C4-2B (cell line): ENCODE results near the gene CDH12.

Experiments used
- H3K27ac ChIP-seq: fragments of 450-650 bp; 2 replicates; pipeline ENCODE4 v1.5.1; 2017
- CTCF ChIP-seq: fragments of 450-650 bp; conservative IDR thresholded peaks from 2 replicates; pipeline ENCODE4 v1.5.1; 2017; ENCODE audit warnings: mild to moderate bottlenecking
- ZFX ChIP-seq: fragments of 450-650 bp; IDR thresholded peaks from 2 replicates; pipeline ENCODE4 v1.6.1; 2017

Gene CDH12

GRCh38 chr5:21774281-21774680, 1078.9 kb downstream of the CDH12 start:
- TF ChIP-seq ZFX (no peak), CTCF (no peak)
- H3K27ac ChIP-seq: no peak overlapping the region

- TF ChIP-seq CTCF: no peak
- TF ChIP-seq ZFX: no peak
- no peak overlapping the region for H3K27ac ChIP-seq
Measured at GRCh38 chr5:21773456-21773855, 1079.7 kb downstream of the CDH12 start.

DNA sequence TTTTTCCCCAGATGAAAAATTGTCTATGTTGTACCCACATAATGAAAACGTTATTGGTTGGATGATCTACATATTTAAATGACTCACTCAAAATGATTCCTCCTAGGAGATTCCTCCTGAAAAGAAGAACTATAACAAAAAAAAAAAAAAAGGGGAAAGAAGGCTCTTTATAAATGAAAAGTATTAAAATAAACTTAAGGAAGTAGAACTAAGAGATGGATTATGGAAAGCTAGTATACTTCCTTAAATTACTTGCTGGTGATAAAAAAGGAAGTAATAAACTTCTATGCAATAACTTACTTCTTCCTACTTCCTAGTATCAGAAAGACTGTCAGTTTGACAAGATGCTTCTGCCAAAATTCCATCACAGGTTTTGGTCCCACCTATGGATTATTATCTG, 1087.7 kb downstream of the CDH12 start:
- TF ChIP-seq ZFX (no peak), CTCF (no peak)
- H3K27ac ChIP-seq: no peak overlapping the region

DNA sequence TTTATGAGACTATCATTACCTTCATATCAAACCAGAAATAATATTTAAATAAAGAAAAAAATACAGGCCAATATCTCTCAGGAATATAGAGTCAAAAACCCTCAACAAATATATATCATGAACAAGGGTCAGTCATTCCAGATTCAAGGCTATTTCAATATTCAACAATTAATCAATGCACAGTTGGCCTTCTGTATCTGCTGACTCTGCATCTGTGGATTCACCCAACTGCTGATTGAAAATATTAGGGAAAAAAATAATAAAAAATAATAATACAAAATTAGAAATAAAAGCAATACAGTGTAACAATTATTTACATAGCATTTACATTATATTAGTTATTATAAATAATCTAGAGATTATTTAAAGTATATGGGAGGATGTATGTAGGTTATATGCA, 1114.0 kb downstream of the CDH12 start:
- no peak overlapping the region for H3K27ac ChIP-seq
- TF ChIP-seq ZFX: no peak
- TF ChIP-seq CTCF: no peak

GRCh38 chr5:21723500-21723899, 1129.6 kb downstream of the CDH12 start:
- no peak for TF ChIP-seq ZFX
- no peak for TF ChIP-seq CTCF
- H3K27ac ChIP-seq: no peak overlapping the region

DNA sequence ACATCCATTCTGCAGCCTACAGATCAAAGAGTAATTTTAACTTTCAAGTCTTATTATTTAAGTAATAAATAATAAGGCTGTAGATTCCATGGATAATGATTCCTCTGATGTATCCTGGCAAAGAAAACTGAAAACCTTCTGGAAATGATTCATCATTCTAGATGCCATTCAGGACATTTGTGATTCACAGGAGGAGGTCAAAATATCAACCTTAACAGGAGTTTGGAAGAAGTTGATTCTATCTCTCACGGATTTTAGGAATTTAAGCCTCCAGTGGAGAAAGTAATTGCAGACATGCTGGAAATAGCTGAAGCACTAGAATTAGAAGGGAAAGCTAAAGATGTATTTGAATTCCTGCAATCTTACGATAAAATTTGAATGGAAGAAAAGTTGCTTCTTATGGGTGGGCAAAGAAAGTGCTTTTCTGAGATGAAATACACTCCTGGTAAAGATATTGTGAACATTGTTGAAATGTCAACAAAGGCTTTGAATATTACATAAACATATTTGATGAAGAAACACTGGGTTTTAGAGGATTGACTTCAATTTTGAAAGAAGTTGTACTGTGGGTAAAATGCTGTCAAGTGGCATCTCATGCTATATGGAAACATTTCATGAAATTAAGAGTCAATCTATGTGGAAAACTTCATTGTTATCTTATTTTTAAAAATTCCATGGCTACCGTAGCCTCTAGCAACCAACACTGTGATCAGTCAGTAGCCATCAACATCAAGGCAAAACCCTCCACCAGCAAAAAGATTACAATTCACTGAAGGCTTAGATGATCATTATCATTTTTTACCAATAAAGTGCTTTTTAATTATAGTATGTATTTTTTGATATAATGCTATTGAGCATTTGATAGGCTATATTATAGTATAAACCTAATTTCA, 1141.0 kb downstream of the CDH12 start:
- TF ChIP-seq ZFX: no peak
- no peak for TF ChIP-seq CTCF
- no peak overlapping the region for H3K27ac ChIP-seq

GRCh38 chr5:21709770-21710169, 1143.4 kb downstream of the CDH12 start:
- TF ChIP-seq ZFX (no peak), CTCF (no peak)
- no peak overlapping the region for H3K27ac ChIP-seq
